Psoas muscle (tissue), 8 donors: ENCODE data around the gene CD69. TPM values are rescaled to one million over a fixed set of nuclear protein-coding genes. Genes with fewer than 3 reads are reported as not detected.

Experiments used
- ATAC-seq, 4 donors: fragments of 200-7000 bp; cut with Tn5 transposase; one replicate each; pipeline ENCODE4 v1.9.1; 2020; ENCODE audit warnings: moderate library complexity in 3 of 4, mild to moderate bottlenecking in 2 of 4
- DNase-seq, 2 donors: peaks; one replicate each; pipeline ENCODE4 v3.0.0-alpha.2; 2020
- H3K27ac ChIP-seq: fragments of 200-600 bp; one replicate; pipeline ENCODE4 v1.8.0; 2022
- H3K27me3 ChIP-seq, 3 donors: fragments of 200-600 bp in 1 of 3; one replicate each; pipeline versions ENCODE4 v1.6.1 to v1.8.0; 2013 to 2022; ENCODE audit warnings: low read length in 2 of 3, mild to moderate bottlenecking in 2 of 3, moderate library complexity in 1 of 3; ENCODE audit not compliant: insufficient read depth in 3 of 3
- H3K36me3 ChIP-seq, 2 donors: fragments of 200-600 bp in 1 of 2; one replicate each; pipeline versions ENCODE4 v1.6.1 to v1.8.0; 2013 to 2022; ENCODE audit warnings: low read depth in 1 of 2, mild to moderate bottlenecking in 1 of 2, moderate library complexity in 1 of 2; ENCODE audit not compliant: insufficient read depth in 1 of 2
- H3K4me1 ChIP-seq: fragments of 200-600 bp; one replicate; pipeline ENCODE4 v1.8.0; 2022
- H3K4me3 ChIP-seq: fragments of 200-600 bp; one replicate; pipeline ENCODE4 v1.8.0; 2022; ENCODE audit warnings: mild to moderate bottlenecking
- H3K9me3 ChIP-seq: fragments of 200-600 bp; one replicate; pipeline ENCODE4 v1.8.0; 2022
- CTCF ChIP-seq: fragments of 200-600 bp; IDR thresholded peaks from one replicate; pipeline ENCODE4 v1.8.0; 2022; ENCODE audit warnings: antibody characterized with exemption
- WGBS, 3 donors: extraction: QIAGEN DNeasy Blood & Tissue Kit; methylation state at CpG; one replicate each; pipeline versions ENCODE4 v1.1.6 to v1.1.7; 2013; 5-methylcytosine and 5-hydroxymethylcytosine counted together
- intact Hi-C, 2 donors: fragments of 100-400 bp; cut with DNase I; formaldehyde crosslinking; loops; one replicate each; pipeline versions ENCODE4 v1.11.0 to v1.14.2; 2022
- polyA plus RNA-seq, 3 donors: library from polyadenylated mRNA; stranded (reverse); fragments of 200-250 nt; gene quantifications; one replicate each; pipeline ENCODE4 v1.2.3, GENCODE V29; 2013
- total RNA-seq, 4 donors: library from RNA; stranded (reverse); fragmentation: NEBNext Ultra II Directional in 2 of 4; extraction: Animal tissue kit (Norgen Biotek cat#: 25700) in 2 of 4; gene quantifications; one replicate each; pipeline versions ENCODE4 v1.2.1 to v1.2.4, GENCODE V29; 2021 to 2023
- donor health status: healthy with polysubstance abuse.
- donor health status: DM: no; HTN: no; CAD: no; lungs with moderate emphysema.
- donor health status: Bipolar disorder and iron deficiency.
- donor health status: healthy.
- donor health status: DM: yes; HTN: yes; CAD: no.
- donor health status: DM: no; HTN: no; CAD: no.
- donor health status: DM: no; HTN: no; CAD: no.
- donor health status: DM: yes; HTN: yes; CAD: no.

Gene CD69
- total and polyA plus RNA-seq, 7 donors: 0.13 to 1.1 (median 0.49) TPM

GRCh38 chr12:9793779-9794395 is 33.2 kb upstream of the CD69 start:
- Histone ChIP-seq H3K27ac (no peak overlapping the region), H3K4me1 (no peaks in the 10 kb centered on the region), H3K9me3 (peaks cover 4% of the 10 kb centered on the region), H3K36me3 (no peaks in the 10 kb centered on the region), H3K27me3 (no peaks in the 10 kb centered on the region), H3K4me3 (no peak overlapping the region)
- DNase-seq (no peak), ATAC-seq (no peak)
- TF ChIP-seq CTCF: no peak
- 68 to 72% (median 70%) methylated on average over 8 of the region's 8 CpGs for WGBS, 3 donors
- intact Hi-C loops: no loop called here

DNA sequence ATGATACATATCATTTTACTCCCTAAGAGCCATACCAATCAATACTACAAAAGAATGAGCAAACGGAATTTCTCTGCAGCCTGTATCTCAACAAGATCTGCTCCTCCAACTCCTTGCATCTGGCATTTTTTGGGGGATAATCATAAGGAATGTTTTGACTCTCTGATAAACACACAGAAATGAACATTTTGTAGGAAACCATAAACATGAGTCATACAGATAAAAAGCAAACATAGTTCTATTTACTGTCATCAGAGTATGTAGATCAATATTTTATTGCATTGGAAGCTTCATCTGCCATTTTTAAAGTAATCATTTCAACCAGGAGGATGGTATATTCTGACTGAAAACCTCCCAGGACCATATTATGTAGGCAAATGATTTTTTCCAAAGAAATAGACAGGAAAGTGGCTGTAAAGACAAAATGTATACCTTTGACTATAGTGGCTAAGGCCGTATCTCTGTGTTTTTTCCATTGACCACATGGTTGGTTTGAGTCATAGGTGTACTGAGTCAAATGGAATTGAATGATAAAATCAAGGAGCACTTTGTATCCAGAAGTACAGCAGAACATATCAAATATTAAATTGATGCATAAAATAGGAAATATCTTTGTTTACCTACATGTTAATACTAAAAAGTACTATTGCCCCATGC is 32.4 kb upstream of the CD69 start:
- Histone ChIP-seq H3K4me3 (no peak overlapping the region), H3K27ac (no peak overlapping the region), H3K9me3 (peaks cover 4% of the 10 kb centered on the region), H3K36me3 (no peaks in the 10 kb centered on the region), H3K4me1 (no peaks in the 10 kb centered on the region), H3K27me3 (no peaks in the 10 kb centered on the region)
- intact Hi-C loops: no loop called here
- ATAC-seq: no peak
- no peak for DNase-seq
- WGBS, 3 donors: 87 to 98% (median 88%) methylated on average over 2 of the region's 2 CpGs
- no peak for TF ChIP-seq CTCF

GRCh38 chr12:9792185-9792900 is 31.6 kb upstream of the CD69 start:
- peaks cover 4% of the 10 kb centered on the region for H3K9me3 ChIP-seq
- no peaks in the 10 kb centered on the region for H3K4me1 ChIP-seq
- DNase-seq (no peak), ATAC-seq (no peak)
- no peaks in the 10 kb centered on the region for H3K27me3 ChIP-seq
- intact Hi-C loops: no loop called here
- H3K4me3 ChIP-seq: no peak overlapping the region
- no peak overlapping the region for H3K27ac ChIP-seq
- 19 to 57% (median 52%) methylated on average over 2 of the region's 2 CpGs for WGBS, 3 donors
- no peaks in the 10 kb centered on the region for H3K36me3 ChIP-seq
- TF ChIP-seq CTCF: no peak

DNA sequence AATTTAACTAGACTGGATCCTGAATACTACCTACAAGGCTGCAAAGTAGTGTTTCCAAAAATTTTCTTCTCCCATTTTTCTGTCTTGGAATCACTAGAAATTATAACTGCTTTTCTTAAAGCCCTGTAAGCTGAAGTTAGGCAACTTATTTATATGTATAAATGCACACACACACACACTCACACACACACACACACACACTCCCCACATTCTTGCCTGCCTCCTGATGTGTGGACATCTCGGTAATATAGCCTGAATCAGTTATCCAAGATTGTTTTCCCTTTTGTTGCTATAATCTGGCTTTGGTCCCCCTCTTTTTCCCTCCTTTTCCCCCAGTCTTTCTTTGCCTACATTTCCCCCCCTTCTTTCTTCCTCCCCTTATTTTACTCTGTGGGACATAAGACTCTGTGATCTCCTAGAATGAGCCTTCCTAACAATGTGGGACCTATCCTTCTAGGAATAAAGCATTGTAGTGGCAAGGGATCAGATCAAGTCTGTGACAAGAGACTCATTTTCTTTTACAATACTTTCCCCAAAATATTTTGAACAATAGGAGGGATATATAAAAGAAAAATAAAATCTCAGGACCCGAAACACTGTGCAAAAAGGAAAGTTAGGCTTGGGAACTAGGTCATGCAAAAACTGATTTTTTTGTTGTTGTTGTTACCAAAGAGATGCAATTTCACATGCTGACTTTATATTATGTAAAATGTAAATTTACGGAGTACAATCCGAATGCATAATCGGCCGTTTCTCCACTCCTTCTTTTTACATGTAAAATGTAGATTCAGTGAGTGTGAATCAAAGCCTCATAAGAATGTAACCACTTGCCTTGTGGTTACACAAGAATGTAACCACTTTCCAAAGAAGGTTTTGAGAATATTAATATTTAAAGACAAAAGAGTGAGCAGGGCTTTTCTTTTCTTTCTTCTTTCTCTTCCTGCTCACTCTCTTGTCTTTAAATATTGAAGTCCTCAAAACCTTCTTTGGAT is 26.3 kb upstream of the CD69 start:
- WGBS, 3 donors: 65 to 72% (median 72%) methylated on average over 6 of the region's 6 CpGs
- Histone ChIP-seq H3K9me3 (peaks cover 4% of the 10 kb centered on the region), H3K27me3 (no peaks in the 10 kb centered on the region), H3K27ac (no peak overlapping the region), H3K4me1 (no peaks in the 10 kb centered on the region), H3K36me3 (no peaks in the 10 kb centered on the region), H3K4me3 (no peak overlapping the region)
- DNase-seq: no peak
- no peak for ATAC-seq
- no peak for TF ChIP-seq CTCF
- intact Hi-C loops: no loop called here
